Suprapubic skin (tissue), 3 donors: ENCODE results near the gene LRP11.

Experiments
- CTCF ChIP-seq, 2 donors: fragments of 200-600 bp in 1 of 2; fragments of 450-650 bp in 1 of 2; sonication (generic) in 1 of 2; IDR thresholded peaks; one replicate each; pipeline ENCODE4 v1.5.1; 2016 to 2019; ENCODE audit warnings: antibody characterized with exemption in 2 of 2, mild to moderate bottlenecking in 1 of 2, moderate library complexity in 1 of 2
- EP300 ChIP-seq: sonication (generic); formaldehyde crosslinking; IDR thresholded peaks from one replicate; pipeline ENCODE4 v1.6.1; 2017; ENCODE audit warnings: antibody characterized with exemption

DNA sequence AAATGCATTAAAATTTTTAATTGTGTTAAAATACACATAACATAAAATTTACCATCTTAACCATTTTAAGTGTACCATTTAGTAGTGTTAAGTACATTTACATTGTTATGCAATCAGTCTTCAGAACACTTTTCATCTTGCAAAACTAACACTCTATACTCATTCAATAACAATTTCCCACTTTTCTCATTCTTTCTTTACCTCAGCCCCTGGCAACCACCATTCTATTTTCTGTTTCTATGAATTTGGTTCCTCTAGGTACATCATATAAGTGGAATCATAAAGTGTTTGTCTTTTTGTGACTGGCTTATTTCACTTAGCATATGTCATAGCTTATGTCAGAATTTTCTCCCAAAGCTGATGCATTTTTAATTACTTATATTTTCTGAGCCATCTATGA lies 82.4 kb downstream of the LRP11 start:
- TF ChIP-seq EP300 (no peak), CTCF (IDR thresholded peaks at IDR 0.05) (no peak)
